Coronary artery (tissue), 2 donors: Measurements from ENCODE around the gene VPS26A.
"Not testable (repeated sequence)": the region's sequence is repeated elsewhere in the genome, so short reads cannot be mapped to it uniquely, and the experiment has no call there.

Experiments
- DNase-seq: peaks from one replicate; pipeline ENCODE4 v3.0.0-alpha.2; 2017; ENCODE audit warnings: low spot score
- H3K27ac ChIP-seq, 2 donors: fragments of 200-600 bp; sonication (generic); one replicate each; pipeline ENCODE4 v1.5.1; 2016 to 2019
- H3K4me3 ChIP-seq: fragments of 200-600 bp; sonication (generic); 2 replicates; pipeline ENCODE4 v1.5.1; 2016; ENCODE audit warnings: mild to moderate bottlenecking, moderate library complexity
- CTCF ChIP-seq: fragments of 200-600 bp; sonication (generic); IDR thresholded peaks from one replicate; pipeline ENCODE4 v1.5.1; 2019; ENCODE audit warnings: antibody characterized with exemption

Gene VPS26A

GRCh38 chr10:69172241-69172982 is 48.4 kb downstream of the VPS26A start:
- DNase-seq: no peak
- no peak overlapping the region for H3K27ac ChIP-seq
- no peak overlapping the region for H3K4me3 ChIP-seq
- no peak for TF ChIP-seq CTCF

- not testable (repeated sequence) for DNase-seq, H3K4me3 ChIP-seq, H3K27ac ChIP-seq
Observed at GRCh38 chr10:69175326-69175725, 51.3 kb downstream of the VPS26A start.

GRCh38 chr10:69176823-69177222 is 52.8 kb downstream of the VPS26A start:
- TF ChIP-seq CTCF: no peak
- no peak for DNase-seq
- H3K4me3 ChIP-seq: no peak overlapping the region
- no peak overlapping the region for H3K27ac ChIP-seq

GRCh38 chr10:69179089-69179742 is 55.2 kb downstream of the VPS26A start:
- H3K27ac ChIP-seq: peak overlapping the region; percentile 82 to 93
- TF ChIP-seq CTCF: no peak
- H3K4me3 ChIP-seq: peak overlapping the region; percentile 94
- DNase-seq: no peak

- no peak for TF ChIP-seq CTCF
- H3K4me3 ChIP-seq: peak within 1 kb of the TSS; percentile 94
Observed at GRCh38 chr10:69179743-69180524, 56.0 kb downstream of the VPS26A start, which contains the start of gene SUPV3L1. SUPV3L1 (plus strand) TSS chr10:69180234; CDS start chr10:69180292, 58 bp downstream.

GRCh38 chr10:69180525-69181204 is 56.7 kb downstream of the VPS26A start:
- H3K27ac ChIP-seq: peak overlapping the region; percentile 82 to 93
- DNase-seq: no peak
- H3K4me3 ChIP-seq: peak overlapping the region; percentile 94
- no peak for TF ChIP-seq CTCF

More at GRCh38 chr10:69179743-69180524, 56.0 kb downstream of the VPS26A start, which contains the start of gene SUPV3L1:
- DNase-seq: peak; percentile 91
- peak within 1 kb of the TSS; percentile 82 to 93 for H3K27ac ChIP-seq

- Histone ChIP-seq H3K27ac (no peak overlapping the region), H3K4me3 (peak overlapping the region; percentile 94)
- no peak for DNase-seq
- TF ChIP-seq CTCF: no peak
Observed at GRCh38 chr10:69181433-69181832, 57.5 kb downstream of the VPS26A start.
